SW480 (cell line): ENCODE data around the gene MTUS2.

Experiments
- DNase-seq: peaks from one replicate; pipeline ENCODE4 v3.0.0-alpha.2; 2016; ENCODE audit warnings: low spot score

Gene MTUS2

DNA sequence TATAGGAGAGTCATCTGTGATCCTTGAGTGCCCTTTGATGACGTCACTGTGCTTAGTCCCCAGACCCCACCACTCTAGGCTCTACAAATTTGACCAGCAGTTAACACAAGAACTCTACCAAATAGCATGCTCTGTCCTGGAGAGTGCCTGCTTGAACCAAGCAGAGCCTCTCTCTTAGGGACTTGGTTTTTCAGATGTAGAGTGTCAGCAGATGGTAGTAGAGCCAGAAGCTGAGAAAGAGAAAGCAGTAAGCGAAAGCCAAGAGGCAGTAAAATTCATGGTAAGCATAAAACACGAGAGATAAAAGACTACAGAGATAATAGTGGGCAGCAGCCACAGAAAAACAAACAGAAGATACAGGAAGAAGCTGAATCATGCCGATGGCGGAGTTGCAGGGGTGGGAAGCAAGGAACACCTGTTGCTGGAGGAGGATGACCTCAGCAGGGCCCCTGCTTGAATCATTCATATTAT, 582.1 kb downstream of the MTUS2 start:
- DNase-seq = peak; percentile 71

DNA sequence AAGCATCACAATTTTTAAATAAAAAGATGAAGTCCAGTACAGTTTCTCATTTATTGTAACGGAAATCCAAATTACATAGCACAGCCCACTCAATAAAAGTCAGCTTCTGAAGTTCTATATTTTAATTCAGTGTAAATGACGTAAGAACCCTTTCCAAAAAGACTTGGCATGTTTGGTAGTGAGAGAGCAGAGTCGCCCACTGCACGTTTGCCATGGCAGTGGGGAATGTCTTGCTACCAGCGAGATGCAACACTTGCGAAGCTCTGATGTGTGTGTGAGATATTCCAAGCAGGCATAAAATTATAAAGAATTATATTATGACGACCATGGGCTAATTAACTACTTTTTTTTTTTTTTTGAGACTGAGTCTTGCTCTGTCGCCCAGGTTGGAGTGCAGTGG, 585.3 kb downstream of the MTUS2 start:
- no peak for DNase-seq

DNA sequence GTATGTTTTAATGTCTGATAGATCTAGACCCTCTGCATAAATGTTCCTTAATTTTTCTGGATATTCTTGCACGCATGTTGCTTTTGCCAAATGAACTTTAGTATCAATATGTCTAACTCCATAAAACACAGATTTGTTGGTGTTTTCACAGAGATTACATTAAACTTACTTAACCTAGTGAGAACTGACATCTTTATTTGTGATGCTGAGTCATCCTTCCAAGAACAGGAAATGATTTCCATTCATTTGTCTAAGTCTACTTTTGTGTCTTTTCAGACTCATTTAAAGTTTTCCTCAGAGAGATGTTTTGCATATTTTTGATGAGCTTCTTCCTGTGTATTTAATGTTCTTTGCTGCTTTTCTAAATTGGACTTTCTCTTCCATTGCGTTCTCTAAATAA, 591.3 kb downstream of the MTUS2 start:
- no peak for DNase-seq

DNA sequence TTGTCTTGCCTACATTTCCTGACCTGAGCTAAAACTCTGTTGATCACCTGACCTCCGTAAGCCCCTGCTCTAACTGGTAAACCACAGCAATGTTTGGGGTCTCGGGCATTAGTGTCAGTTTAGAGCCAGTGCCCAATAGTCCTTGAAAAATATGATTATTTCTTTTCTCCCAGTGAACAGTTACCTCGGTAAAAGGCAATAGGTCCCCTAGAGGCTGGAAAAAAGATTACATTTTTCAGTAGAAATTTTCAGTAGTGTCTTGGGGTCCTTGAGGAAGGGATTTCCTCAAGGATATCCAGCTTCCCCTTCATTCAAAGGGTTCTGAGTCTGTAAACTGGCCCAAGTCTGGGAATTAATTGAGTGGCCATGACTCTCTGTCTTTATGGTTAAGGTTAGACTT, 597.9 kb downstream of the MTUS2 start:
- no peak for DNase-seq

DNA sequence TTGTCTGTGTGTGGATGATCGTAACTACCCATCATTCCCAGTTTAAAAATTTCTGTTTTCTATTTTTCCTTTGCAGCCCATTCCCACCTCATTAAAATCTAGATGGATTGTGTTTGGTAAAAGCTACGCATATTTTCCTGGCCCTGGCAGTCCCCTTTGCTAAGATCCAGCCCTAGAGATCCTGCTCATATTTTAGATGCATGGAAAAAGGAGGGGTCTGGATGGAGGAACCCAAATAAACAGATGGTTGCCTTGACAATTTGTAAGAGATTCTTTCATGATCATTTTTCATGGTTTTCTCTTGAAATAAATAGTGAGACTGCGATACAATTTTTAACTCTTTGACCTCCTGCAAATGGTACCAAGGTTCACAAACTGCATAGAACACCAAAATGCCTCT, 601.0 kb downstream of the MTUS2 start:
- DNase-seq = no peak

GRCh38 chr13:29422015-29422414, 601.9 kb downstream of the MTUS2 start:
- DNase-seq = no peak

- no peak for DNase-seq
Measured at GRCh38 chr13:29423050-29423449, 602.9 kb downstream of the MTUS2 start.

- DNase-seq = no peak
Measured at GRCh38 chr13:29427937-29428309, 607.8 kb downstream of the MTUS2 start.

DNA sequence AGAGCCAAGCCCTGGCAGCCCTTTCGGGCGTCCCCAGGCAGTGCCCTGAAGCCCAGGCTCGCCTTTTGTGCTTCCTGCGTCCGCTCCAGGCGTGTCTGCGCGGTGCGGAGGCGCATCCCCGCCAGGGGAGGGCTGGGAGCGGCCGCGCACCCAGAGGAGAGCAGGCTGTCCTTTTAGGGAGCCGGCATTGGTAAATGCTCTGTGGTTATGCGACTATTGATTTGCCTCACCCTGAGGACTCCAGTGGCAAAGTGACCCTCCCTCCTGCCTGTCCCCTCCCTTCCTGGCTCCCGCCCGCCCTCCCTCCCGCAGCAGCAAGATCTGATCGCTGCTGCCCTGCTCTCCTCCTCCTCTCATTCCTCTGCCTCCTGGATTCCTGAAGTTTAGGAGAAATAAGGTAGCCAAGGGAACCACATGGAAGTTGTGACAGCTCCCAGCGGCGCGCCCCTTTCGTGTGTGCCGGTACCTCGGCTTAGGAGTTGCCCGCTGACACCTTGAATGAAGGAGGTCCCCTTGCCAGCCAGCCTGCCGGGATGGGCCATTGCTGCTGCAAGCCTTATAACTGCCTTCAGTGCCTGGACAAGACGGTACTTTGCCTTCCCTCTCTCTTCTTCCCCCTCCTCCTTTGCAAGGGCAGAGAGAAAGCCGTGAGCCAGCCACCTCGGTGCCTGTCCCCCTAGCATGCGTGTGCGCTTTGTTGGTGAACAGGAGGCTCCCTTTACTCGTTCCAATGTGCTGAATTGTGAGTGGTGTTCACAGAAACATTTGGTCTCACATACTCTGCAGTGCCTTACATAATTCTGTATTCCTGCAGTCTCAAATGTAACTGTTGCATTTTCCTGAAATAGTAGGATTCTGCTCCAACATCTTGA, 608.4 kb downstream of the MTUS2 start:
- DNase-seq = peak; percentile 86

DNA sequence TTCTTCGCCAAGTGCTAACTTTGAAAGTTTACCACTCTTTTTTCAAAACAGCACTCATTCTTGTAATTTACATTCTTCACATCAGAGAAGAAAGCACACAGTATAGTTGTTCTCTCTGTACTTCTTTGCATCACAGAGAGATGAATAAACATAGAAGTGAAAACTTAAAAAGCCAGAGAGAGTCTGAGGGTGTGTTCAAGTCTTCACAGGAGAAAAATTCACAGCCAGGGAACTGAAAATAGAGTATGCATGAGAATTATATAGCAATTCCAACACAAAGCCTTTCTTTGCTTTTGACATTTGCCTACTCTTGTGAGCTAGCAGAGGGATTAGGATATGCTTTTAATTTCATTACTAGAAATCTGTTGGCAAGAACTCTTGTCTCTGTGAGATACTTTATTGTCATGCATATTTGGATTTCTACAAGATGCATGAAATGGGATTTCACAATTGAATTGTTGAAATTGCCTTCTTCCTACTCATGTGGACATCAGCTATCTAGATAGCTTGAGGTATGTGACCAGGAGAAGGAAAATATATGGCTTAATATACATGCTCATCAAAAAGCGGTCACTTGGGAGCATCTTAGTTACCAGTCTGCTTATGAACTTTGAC, 609.3 kb downstream of the MTUS2 start:
- DNase-seq = no peak

DNA sequence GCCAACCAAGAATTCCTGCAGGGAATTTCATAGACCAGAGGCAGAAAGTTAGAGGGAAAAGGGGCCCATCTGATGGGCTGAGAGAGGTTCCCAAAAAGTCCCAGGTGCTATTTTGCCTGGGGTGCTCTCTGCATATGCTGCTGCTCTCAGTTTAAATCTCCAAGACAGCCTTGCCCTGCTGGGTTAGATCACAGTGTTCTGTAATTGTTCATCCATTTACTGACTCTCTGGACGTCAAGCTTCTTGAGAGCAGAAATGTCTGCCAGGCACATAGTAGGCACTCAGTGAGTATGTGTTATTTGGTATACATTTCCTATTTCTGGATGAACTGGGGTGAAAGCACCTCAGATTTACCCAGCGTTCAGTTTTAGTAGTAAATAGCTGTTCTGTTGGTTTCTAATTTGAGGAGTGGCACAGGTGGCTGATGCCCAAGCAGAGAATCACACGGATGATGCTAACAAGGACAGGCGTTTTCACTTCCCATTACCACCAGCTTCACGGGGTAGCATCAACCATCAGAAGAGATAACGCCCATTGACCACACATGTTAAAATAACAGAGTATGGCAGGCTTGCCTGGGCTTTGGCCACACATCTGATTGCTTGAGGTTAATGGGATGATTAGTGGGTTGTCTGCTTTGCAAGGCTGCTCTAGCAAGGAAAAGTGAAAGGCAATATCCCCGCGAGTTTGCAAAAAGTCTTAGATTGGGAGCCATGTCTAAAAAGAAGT, 614.2 kb downstream of the MTUS2 start:
- DNase-seq = no peak

DNA sequence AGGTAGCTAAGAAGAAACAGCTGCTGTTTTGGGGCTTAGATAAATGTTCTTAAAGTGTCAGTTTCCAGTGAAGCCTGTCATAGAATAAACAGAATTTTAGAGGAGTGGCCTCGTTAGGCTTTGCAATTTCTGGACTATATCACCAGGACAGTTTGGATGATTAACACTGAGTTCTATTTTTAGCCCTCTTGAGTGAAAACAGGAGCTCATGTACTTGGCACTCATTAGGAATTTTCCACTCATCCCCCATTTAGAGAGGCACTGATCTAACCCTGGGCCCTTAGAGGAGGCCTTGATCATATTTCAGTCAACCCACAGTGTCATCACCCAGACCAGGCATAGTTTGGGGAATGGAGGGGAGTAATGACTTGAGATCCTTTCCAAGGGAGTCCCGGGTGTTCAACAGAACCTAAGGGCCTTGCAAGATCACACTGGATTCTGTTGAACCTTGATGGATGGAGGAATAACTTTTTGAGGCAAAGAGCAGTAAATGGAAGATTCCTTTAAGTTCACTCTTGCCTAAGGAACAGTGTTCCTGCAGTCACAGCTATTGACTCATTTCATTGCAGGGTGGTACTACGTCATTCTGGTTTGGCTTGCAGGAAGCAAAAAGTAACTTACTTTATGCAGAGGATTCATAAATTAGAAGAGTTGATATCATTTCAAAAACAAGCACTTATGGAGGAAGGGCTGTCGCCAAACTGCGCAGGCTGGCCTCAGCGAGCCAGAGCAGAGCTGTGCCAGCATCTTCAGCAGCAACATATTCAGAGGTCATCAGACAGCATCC, 615.2 kb downstream of the MTUS2 start:
- DNase-seq = no peak

GRCh38 chr13:29436291-29436690, 616.2 kb downstream of the MTUS2 start:
- DNase-seq = no peak

- no peak for DNase-seq
Measured at GRCh38 chr13:29436721-29437280, 616.7 kb downstream of the MTUS2 start.

DNA sequence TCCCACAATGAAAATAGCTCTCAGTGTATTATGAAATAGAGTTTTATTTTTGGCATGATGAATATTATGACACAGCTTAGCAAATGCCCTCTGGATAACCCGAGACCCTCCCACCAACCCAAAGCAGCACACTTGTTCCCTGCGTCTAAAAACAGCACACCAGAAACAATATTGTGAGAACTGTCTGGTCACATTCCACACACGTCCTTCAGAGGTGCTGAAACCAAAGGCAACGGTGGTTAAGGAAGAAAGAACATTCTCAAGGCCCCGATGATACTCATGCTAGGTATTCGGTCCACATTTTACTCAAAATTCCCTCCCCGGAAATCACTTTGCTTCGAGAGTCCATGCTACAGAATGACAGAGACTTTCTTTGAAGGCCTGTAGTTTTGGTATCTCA, 618.6 kb downstream of the MTUS2 start:
- DNase-seq = no peak

GRCh38 chr13:29439601-29440388, 619.7 kb downstream of the MTUS2 start:
- DNase-seq = no peak

DNA sequence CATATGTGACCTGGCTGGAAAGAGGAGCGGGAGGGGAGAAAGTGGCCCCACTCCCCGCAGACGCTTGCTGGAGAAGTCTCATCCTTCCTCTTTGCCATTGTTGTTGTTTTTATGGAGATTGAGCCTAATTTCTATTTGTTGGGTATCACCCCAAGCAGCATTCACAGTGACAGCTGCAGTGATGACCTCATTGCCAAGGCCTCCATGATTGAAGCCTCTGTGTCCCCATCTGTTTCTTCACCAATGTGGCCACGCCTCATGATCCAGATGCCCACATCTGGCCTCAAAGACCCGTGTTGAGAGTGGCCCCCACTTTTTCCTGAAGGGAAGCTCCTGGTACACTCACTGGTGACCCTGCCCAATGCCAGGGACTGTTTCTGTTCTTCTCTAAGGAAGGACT, 621.2 kb downstream of the MTUS2 start:
- no peak for DNase-seq

DNA sequence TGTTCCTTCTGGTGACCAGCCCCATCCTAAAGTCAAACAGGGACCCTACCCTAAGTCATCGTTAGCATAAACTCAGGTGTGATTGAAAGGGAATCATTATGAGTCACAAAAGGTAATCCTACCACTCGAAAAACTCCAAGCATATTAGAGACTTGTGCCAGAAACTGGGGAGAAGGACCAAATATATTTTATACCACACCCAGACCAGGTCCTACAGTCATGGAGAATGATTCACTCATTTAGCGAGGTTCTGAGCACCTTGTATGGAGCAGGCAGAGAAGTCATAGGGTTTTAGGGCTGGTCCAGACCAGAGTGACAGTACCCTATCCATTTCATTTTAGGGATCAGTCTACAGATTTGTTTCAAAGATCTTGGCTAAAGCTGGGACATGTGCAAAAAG, 625.9 kb downstream of the MTUS2 start:
- DNase-seq = no peak

- DNase-seq = no peak
Measured at GRCh38 chr13:29448174-29448573, 628.0 kb downstream of the MTUS2 start.

GRCh38 chr13:29449726-29450125, 629.6 kb downstream of the MTUS2 start:
- no peak for DNase-seq

DNA sequence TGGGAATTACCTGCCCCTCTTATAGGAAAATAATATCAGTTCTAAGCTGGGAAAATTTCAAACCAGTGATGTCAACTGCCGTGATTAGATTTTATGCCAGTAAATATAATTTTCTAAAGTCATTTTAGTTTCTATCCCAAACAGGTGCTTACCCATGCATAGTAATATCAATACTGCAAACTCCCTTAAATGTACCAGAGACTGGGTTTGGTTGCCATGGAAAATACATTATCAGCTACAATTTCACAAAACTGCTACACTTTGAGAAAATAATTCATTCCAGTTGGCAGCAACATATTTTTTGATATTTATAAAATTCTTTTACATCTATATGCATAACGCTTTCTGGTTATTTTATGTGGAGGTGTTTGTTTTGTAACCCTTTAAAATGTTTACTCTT, 631.8 kb downstream of the MTUS2 start:
- no peak for DNase-seq
